CD4-positive, alpha-beta T cell (primary cell): ENCODE results near the gene SLC51A. TPM values are rescaled to one million over a fixed set of nuclear protein-coding genes. Genes with fewer than 3 reads are reported as not detected.

Experiments
- ATAC-seq: fragments of 200-7000 bp; cut with Tn5 transposase; one replicate; pipeline ENCODE4 v1.10.0; 2022; ENCODE audit warnings: mild to moderate bottlenecking; ENCODE audit not compliant: poor library complexity
- CTCF ChIA-PET: fragments of 350-600 bp; sonication (Branson Sonifier 250); formaldehyde crosslinking; loops from one replicate; lab custom pipeline; 2021; ENCODE audit warnings: antibody characterized with exemption, inconsistent platforms; lab: Charles Lee
- POLR2A ChIA-PET: fragments of 350-600 bp; sonication (Branson Sonifier 250); formaldehyde crosslinking; loops from one replicate; lab custom pipeline; 2021; ENCODE audit warnings: antibody characterized with exemption, inconsistent platforms; lab: Charles Lee
- DNase-seq, 14 experiments: peaks; one replicate each; pipeline ENCODE4 v3.0.0-alpha.2; 2013 to 2020; ENCODE audit warnings: mixed read lengths in 2 of 14
- H3K27ac ChIP-seq, 2 donors: one replicate each; pipeline versions ENCODE4 v1.5.1 to v1.7.0; 2013; ENCODE audit warnings: low read length in 2 of 2, low read depth in 1 of 2, mild to moderate bottlenecking in 1 of 2
- H3K27me3 ChIP-seq, 2 experiments: 1 replicate in 1 of 2; 2 replicates in 1 of 2; pipeline versions ENCODE4 v1.6.1 to v1.7.0; 2013; ENCODE audit warnings: low read length in 2 of 2, control low read depth in 1 of 2, mild to moderate bottlenecking in 1 of 2, moderate library complexity in 1 of 2; ENCODE audit not compliant: insufficient read depth in 2 of 2, control insufficient read depth in 1 of 2
- H3K36me3 ChIP-seq: one replicate; pipeline ENCODE4 v1.6.1; 2013; ENCODE audit warnings: low read length, control low read depth; ENCODE audit not compliant: insufficient read depth
- H3K4me1 ChIP-seq: one replicate; pipeline ENCODE4 v1.6.1; 2013; ENCODE audit warnings: low read length, control low read depth; ENCODE audit not compliant: insufficient read depth
- H3K4me3 ChIP-seq: one replicate; pipeline ENCODE4 v1.5.1; 2013; ENCODE audit warnings: mild to moderate bottlenecking, low read length, moderate library complexity
- H3K9me3 ChIP-seq, 2 experiments: 1 replicate in 1 of 2; 2 replicates in 1 of 2; pipeline versions ENCODE4 v1.6.1 to v1.7.0; 2013; ENCODE audit warnings: low read length in 2 of 2, mild to moderate bottlenecking in 2 of 2, control low read depth in 1 of 2, moderate library complexity in 1 of 2; ENCODE audit not compliant: control insufficient read depth in 1 of 2, insufficient read depth in 1 of 2
- H3K27ac Mint-ChIP-seq: one replicate; pipeline ENCODE4 v1.8.0; 2020; ENCODE audit warnings: mixed read lengths
- H3K27me3 Mint-ChIP-seq: one replicate; pipeline ENCODE4 v1.8.0; 2021; ENCODE audit warnings: mixed read lengths
- H3K36me3 Mint-ChIP-seq: one replicate; pipeline ENCODE4 v1.8.0; 2021; ENCODE audit warnings: low read depth, mixed read lengths
- H3K4me1 Mint-ChIP-seq: one replicate; pipeline ENCODE4 v1.8.0; 2021; ENCODE audit warnings: low read depth, mixed read lengths
- H3K4me3 Mint-ChIP-seq: one replicate; pipeline ENCODE4 v1.8.0; 2020; ENCODE audit warnings: mild to moderate bottlenecking, mixed read lengths
- H3K9me3 Mint-ChIP-seq: one replicate; pipeline ENCODE4 v1.8.0; 2020; ENCODE audit warnings: mixed read lengths
- intact Hi-C, 2 experiments: fragments of 100-400 bp; cut with DNase I in 1 of 2; cut with micrococcal nuclease in 1 of 2; formaldehyde crosslinking; loops; one replicate each; pipeline versions ENCODE4 v1.15.1 to v1.9.0; 2023 to 2025; cut with DNase I, micrococcal nuclease
- total RNA-seq, 174 experiments: library from RNA in 2 of 174; stranded (reverse) in 2 of 174; gene quantifications; one replicate each; pipeline ENCODE4 v1.2.3 and lab custom pipeline; 2021 to 2026
- TF ChIP-seq, protein P1 (sequence below): fragments of 200-600 bp; IDR thresholded peaks from one replicate; pipeline ENCODE4 v1.8.0; 2022; ENCODE audit warnings: antibody characterized with exemption, mild to moderate bottlenecking

SLC51A gene
- total RNA-seq, 2 experiments from 2014 or later = not detected

GRCh38 chr3:196198081-196198675 is 18.2 kb upstream of the SLC51A start:
- TF ChIP-seq, protein P1, sequence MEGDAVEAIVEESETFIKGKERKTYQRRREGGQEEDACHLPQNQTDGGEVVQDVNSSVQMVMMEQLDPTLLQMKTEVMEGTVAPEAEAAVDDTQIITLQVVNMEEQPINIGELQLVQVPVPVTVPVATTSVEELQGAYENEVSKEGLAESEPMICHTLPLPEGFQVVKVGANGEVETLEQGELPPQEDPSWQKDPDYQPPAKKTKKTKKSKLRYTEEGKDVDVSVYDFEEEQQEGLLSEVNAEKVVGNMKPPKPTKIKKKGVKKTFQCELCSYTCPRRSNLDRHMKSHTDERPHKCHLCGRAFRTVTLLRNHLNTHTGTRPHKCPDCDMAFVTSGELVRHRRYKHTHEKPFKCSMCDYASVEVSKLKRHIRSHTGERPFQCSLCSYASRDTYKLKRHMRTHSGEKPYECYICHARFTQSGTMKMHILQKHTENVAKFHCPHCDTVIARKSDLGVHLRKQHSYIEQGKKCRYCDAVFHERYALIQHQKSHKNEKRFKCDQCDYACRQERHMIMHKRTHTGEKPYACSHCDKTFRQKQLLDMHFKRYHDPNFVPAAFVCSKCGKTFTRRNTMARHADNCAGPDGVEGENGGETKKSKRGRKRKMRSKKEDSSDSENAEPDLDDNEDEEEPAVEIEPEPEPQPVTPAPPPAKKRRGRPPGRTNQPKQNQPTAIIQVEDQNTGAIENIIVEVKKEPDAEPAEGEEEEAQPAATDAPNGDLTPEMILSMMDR = no peak
- Mint-ChIP-seq H3K4me1 (peaks cover 3% of the 10 kb centered on the region), H3K36me3 (no peaks in the 10 kb centered on the region), H3K27ac (no peak overlapping the region), H3K4me3 (no peak overlapping the region), H3K27me3 (no peaks in the 10 kb centered on the region), H3K9me3 (no peaks in the 10 kb centered on the region)
- H3K27me3 ChIP-seq = no peaks in the 10 kb centered on the region
- intact Hi-C loops = loop anchor here in 1 of 2 experiments (5.0 kb wide), 1 partner anchor 346 kb away; no protein-coding TSS in a partner anchor
- no peak overlapping the region for H3K4me3 ChIP-seq
- peaks cover 30% of the 10 kb centered on the region for H3K4me1 ChIP-seq
- H3K36me3 ChIP-seq = no peaks in the 10 kb centered on the region
- DNase-seq (peak in 1 of 14 experiments; percentile 21), ATAC-seq (no peak)
- CTCF ChIA-PET = interaction anchor here (2.3 kb wide), 1 partner anchor 125 kb away, joined by 28 read pairs; no protein-coding TSS in a partner anchor
- H3K27ac ChIP-seq = no peak overlapping the region
- no peaks in the 10 kb centered on the region for H3K9me3 ChIP-seq
- POLR2A ChIA-PET = no interaction called here

- no peaks in the 10 kb centered on the region for H3K36me3 Mint-ChIP-seq
- H3K9me3 ChIP-seq = no peaks in the 10 kb centered on the region
- no peaks in the 10 kb centered on the region for H3K27me3 ChIP-seq
- H3K4me3 ChIP-seq = no peak overlapping the region
- ATAC-seq = no peak
- ChIA-PET POLR2A (no interaction called here), CTCF (no interaction called here)
- no peak overlapping the region for H3K4me3 Mint-ChIP-seq
- H3K27ac ChIP-seq = no peak overlapping the region
- no peak for DNase-seq
- TF ChIP-seq, protein P1 = no peak
- no peaks in the 10 kb centered on the region for H3K4me1 Mint-ChIP-seq
- no peak overlapping the region for H3K27ac Mint-ChIP-seq
- H3K36me3 ChIP-seq = no peaks in the 10 kb centered on the region
- intact Hi-C loops = loop anchor here in 1 of 2 experiments (5.0 kb wide), 1 partner anchor 347 kb away; no protein-coding TSS in a partner anchor
- no peaks in the 10 kb centered on the region for H3K9me3 Mint-ChIP-seq
- H3K27me3 Mint-ChIP-seq = no peaks in the 10 kb centered on the region
- peaks cover 21% of the 10 kb centered on the region for H3K4me1 ChIP-seq
Measured at GRCh38 chr3:196198771-196199753, 17.3 kb upstream of the SLC51A start.

- intact Hi-C loops = no loop called here
- Mint-ChIP-seq H3K27me3 (no peaks in the 10 kb centered on the region), H3K36me3 (no peaks in the 10 kb centered on the region), H3K4me1 (peaks cover 5% of the 10 kb centered on the region), H3K9me3 (no peaks in the 10 kb centered on the region), H3K27ac (no peak overlapping the region), H3K4me3 (no peak overlapping the region)
- Histone ChIP-seq H3K9me3 (peaks cover 0 to 4% of the 10 kb centered on the region in 2 experiments), H3K4me1 (peaks cover 7% of the 10 kb centered on the region), H3K36me3 (no peaks in the 10 kb centered on the region), H3K27ac (no peak overlapping the region), H3K4me3 (no peak overlapping the region), H3K27me3 (no peaks in the 10 kb centered on the region)
- TF ChIP-seq, protein P1 = no peak
- DNase-seq (peak in 2 of 14 experiments; percentile 49 to 53), ATAC-seq (no peak)
- ChIA-PET POLR2A (interaction anchor here (0.5 kb wide), 1 partner anchor 868 kb away, joined by 3 read pairs; no protein-coding TSS in a partner anchor), CTCF (no interaction called here)
Measured at GRCh38 chr3:196202516-196202970, 13.8 kb upstream of the SLC51A start.
